ENCODE data around the gene DGCR8.

The DGCR8 gene

GRCh38 chr22:20036084-20036482 lies 44.0 kb upstream of the DGCR8 start:
- H3K4me3 ChIP-seq (ENCODE audit: low read depth, low read length): no peak overlapping the region
- in situ Hi-C loops (cut with HindIII; ENCODE audit: low sequenced_read_pairs): no loop called here
- no peak for DNase-seq (ENCODE audit: low read depth, low spot score)
- TF ChIP-seq CTCF (IDR thresholded peaks at IDR 0.05; ENCODE audit: low read depth, low read length): no peak

DNA sequence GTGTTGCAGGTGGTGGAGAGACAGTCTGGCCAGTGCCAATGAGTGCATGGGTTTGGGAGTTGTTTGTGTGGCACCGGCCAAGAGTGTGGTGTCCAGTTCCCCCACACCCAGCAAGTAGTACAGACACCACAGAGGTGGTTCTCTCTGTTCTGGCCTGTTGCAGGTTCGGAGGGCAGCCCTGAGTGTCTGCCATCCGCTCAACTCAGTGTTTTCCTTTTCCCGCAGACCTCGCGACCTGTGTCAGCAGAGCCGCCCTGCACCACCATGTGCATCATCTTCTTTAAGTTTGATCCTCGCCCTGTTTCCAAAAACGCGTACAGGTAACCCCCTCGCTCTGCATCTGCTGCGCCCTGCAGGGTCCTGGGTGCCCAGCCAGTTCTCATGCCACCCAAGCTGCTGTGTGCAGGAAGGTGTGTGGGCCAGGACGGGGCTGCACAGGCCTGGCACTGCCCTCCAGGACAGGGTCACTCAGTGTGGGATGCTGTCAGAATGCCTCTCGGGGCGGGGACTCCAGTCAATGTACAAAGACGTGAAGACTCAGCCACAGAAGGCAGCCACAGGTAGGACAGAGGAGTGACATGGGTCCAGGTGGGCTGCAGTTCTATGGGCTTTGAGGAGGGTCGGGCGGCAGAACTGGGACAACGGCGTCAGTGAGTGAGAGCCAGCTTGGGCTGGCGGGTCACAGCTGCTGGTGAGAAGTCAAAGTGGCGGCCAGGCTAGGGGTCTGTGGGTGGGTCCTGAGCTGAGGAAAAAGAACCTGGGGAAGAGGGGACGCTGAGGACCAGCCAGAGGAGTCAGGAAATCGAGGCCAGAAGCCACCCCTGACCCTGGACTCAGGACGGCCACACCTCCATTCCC lies 43.3 kb upstream of the DGCR8 start:
- TF ChIP-seq CTCF (IDR thresholded peaks at IDR 0.05; ENCODE audit: low read depth, low read length): no peak
- DNase-seq (ENCODE audit: low read depth, low spot score): no peak
- no peak overlapping the region for H3K4me3 ChIP-seq (ENCODE audit: low read depth, low read length)
- in situ Hi-C loops (cut with HindIII; ENCODE audit: low sequenced_read_pairs): no loop called here

DNA sequence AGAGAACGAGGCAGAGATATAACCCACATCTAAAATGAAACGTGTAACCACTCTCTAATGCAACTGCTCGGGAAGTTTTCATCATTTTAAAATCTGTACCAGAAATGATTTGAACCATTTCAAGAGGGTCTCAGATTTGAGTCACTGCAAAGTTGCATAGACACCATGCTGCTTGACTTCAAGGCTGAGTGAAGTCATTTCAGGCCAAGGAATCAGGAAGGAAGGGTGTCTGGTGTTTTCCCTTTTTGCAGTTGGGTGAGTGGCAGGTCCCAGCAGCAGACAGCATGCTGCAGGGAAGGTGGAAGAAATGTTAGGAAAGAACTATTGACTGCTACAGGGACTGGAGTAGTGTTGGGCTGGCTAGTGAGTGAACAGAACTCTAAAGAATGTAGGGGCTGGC lies 42.6 kb upstream of the DGCR8 start:
- DNase-seq (ENCODE audit: low read depth, low spot score): no peak
- TF ChIP-seq CTCF (IDR thresholded peaks at IDR 0.05; ENCODE audit: low read depth, low read length): no peak
- in situ Hi-C loops (cut with HindIII; ENCODE audit: low sequenced_read_pairs): no loop called here
- H3K4me3 ChIP-seq (ENCODE audit: low read depth, low read length): no peak overlapping the region

DNA sequence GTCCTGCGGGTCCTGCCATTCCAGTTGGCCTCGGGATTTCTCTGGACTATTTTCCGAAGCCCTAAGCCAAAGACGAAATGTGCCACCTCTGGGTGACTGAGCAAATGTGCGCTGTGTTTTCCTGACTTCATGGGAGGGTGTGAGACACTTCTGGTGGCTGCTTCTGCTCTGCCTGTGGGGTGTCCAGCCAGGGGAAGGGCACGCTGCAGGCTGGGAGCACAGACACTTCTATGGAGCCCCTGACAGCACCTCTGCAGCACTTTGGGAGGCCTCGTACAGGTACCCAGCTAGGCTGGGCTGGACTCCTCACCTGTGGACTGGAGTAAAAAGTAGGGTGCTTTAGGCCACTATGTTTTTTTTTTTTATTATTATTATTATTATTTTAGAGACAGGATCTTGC lies 41.5 kb upstream of the DGCR8 start:
- no peak for TF ChIP-seq CTCF (IDR thresholded peaks at IDR 0.05; ENCODE audit: low read depth, low read length)
- no peak overlapping the region for H3K4me3 ChIP-seq (ENCODE audit: low read depth, low read length)
- in situ Hi-C loops (cut with HindIII; ENCODE audit: low sequenced_read_pairs): no loop called here
- DNase-seq (ENCODE audit: low read depth, low spot score): no peak

DNA sequence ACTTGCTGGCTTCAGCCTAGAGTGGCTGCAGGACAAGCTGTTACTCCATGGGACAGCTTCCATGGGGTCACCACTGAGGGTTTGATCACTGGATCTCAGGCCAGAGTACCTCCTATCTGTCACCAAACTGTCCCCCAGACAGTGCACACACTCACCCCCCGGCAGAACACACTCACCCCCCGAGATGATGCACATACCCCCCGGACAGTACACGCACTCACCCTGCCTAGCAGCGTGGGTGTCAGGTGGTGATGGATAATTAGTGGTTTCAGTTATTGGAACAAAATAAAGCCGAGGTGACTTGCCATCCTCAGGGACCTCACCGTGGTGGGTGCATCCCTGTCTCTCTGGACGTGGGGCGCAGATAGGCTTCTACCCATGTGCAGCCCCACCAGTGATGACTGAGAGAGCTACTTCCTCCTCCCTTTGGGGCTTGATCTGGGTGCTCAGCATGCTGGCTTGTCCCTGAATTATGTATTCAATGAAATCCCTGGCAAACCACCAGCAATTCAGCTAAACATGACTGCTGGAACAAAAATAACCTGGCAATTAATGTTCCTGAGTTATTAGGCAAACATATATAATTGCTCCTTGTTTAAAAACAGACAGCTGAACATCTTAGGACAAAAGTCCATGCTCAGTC lies 40.2 kb upstream of the DGCR8 start:
- in situ Hi-C loops (cut with HindIII; ENCODE audit: low sequenced_read_pairs): no loop called here

More for the DNA sequence above, 40.2 kb upstream of the DGCR8 start:
- no peak overlapping the region for H3K4me3 ChIP-seq (ENCODE audit: low read depth, low read length)
- DNase-seq (ENCODE audit: low read depth, low spot score): no peak
- no peak for TF ChIP-seq CTCF (IDR thresholded peaks at IDR 0.05; ENCODE audit: low read depth, low read length)

Data from astrocyte of the spinal cord (primary cell).